Measurements from ENCODE around the gene PRKN.

Gene PRKN

GRCh38 chr6:161744211-161745067 is 983.1 kb downstream of the PRKN start:
- DNase-seq, result no peak

GRCh38 chr6:161743509-161744178 is 983.9 kb downstream of the PRKN start:
- DNase-seq, result no peak

GRCh38 chr6:161740486-161740885 is 987.1 kb downstream of the PRKN start:
- DNase-seq, result no peak

- no peak for DNase-seq
Measured at GRCh38 chr6:161736781-161737292, 990.7 kb downstream of the PRKN start.

- no peak for DNase-seq
Measured at GRCh38 chr6:161736326-161736725, 991.2 kb downstream of the PRKN start.

- DNase-seq, result no peak
Measured at GRCh38 chr6:161732594-161732993, 995.0 kb downstream of the PRKN start.

- DNase-seq, result no peak
Measured at GRCh38 chr6:161727083-161727833, 1000.3 kb downstream of the PRKN start.

GRCh38 chr6:161722394-161722793 is 1005.2 kb downstream of the PRKN start:
- DNase-seq, result no peak

- no peak for DNase-seq
Measured at GRCh38 chr6:161721511-161721910, 1006.1 kb downstream of the PRKN start.

- no peak for DNase-seq
Measured at GRCh38 chr6:161716176-161716575, 1011.4 kb downstream of the PRKN start.

GRCh38 chr6:161711938-161712337 is 1015.6 kb downstream of the PRKN start:
- no peak for DNase-seq

- DNase-seq, result no peak
Measured at GRCh38 chr6:161711515-161711914, 1016.1 kb downstream of the PRKN start.

GRCh38 chr6:161710698-161711097 is 1016.9 kb downstream of the PRKN start:
- DNase-seq, result no peak

- DNase-seq, result no peak
Measured at GRCh38 chr6:161701056-161701455, 1026.5 kb downstream of the PRKN start.

- no peak for DNase-seq
Measured at GRCh38 chr6:161696801-161697200, 1030.8 kb downstream of the PRKN start.

- DNase-seq, result no peak
Measured at GRCh38 chr6:161694995-161695394, 1032.6 kb downstream of the PRKN start.

- DNase-seq, result no peak
Measured at GRCh38 chr6:161686655-161687054, 1040.9 kb downstream of the PRKN start.

GRCh38 chr6:161684731-161685475 is 1042.7 kb downstream of the PRKN start:
- DNase-seq, result no peak

- no peak for DNase-seq
Measured at GRCh38 chr6:161683400-161683799, 1044.2 kb downstream of the PRKN start.

GRCh38 chr6:161682982-161683381 is 1044.6 kb downstream of the PRKN start:
- DNase-seq, result no peak

- no peak for DNase-seq
Measured at GRCh38 chr6:161679980-161680538, 1047.5 kb downstream of the PRKN start.

GRCh38 chr6:161677188-161677587 is 1050.4 kb downstream of the PRKN start:
- DNase-seq, result no peak

Measured in 8988T (cell line).